HUES48 (cell line): ENCODE data around the gene LRRC8A.

Experiments used
- H3K27ac ChIP-seq: one replicate; pipeline ENCODE4 v1.7.0; 2013; ENCODE audit warnings: low read depth, low read length, inconsistent platforms
- H3K27me3 ChIP-seq: 2 replicates; pipeline ENCODE4 v1.6.1; 2013; ENCODE audit warnings: mild to moderate bottlenecking, low read length; ENCODE audit not compliant: control insufficient read depth, insufficient read depth
- H3K36me3 ChIP-seq: 2 replicates; pipeline ENCODE4 v1.6.1; 2013; ENCODE audit warnings: low read length; ENCODE audit not compliant: control insufficient read depth, insufficient read depth
- H3K4me1 ChIP-seq: 2 replicates; pipeline ENCODE4 v1.6.1; 2013; ENCODE audit warnings: mild to moderate bottlenecking, low read length; ENCODE audit not compliant: control insufficient read depth, insufficient read depth
- H3K4me3 ChIP-seq: 2 replicates; pipeline ENCODE4 v1.5.1; 2013; ENCODE audit warnings: mild to moderate bottlenecking, low read depth, low read length
- H3K9ac ChIP-seq: 2 replicates; pipeline ENCODE4 v1.6.1; 2013; ENCODE audit warnings: mild to moderate bottlenecking, low read depth, low read length, moderate library complexity
- H3K9me3 ChIP-seq: 2 replicates; pipeline ENCODE4 v1.6.1; 2013; ENCODE audit warnings: low read length; ENCODE audit not compliant: control insufficient read depth, insufficient read depth

Gene LRRC8A

DNA sequence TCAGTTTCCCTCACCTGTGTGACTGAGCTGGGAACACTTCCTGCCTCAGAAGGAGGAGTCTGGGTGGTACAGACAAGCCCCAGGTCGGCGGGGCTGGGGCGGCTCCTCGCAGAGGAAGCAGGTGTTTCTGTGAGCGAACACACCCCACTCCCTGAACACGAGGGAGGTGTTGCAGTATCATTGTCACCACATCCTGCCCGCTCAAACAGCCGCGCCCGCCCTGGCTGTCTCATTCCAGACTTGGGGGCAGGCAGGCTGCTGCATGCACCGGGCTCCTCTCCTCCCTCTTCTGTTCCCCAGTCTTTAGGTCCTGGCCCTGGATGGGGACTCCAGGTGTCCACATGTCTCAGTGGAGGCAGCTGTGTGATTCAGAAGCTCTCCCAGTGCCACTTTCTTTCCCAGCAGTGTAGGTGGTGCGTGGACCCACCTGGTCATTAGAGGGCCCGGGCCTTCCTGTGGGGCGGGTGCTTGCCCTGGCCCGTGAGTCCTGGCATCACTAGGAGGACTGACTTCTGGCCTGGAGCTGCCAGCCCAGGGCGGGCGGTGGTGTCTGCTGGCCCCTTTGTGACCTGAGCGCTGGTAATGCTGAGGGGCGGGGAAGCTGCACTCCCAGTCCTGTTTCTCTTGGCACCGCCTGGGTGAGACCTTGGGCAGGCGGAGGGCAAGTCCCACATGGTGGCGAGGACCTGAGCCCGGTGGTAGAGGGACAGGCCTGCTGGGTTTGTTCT is 20.6 kb downstream of the LRRC8A start:
- H3K9me3 ChIP-seq: no peaks in the 10 kb centered on the region
- H3K9ac ChIP-seq: no peak overlapping the region
- no peaks in the 10 kb centered on the region for H3K4me1 ChIP-seq
- no peak overlapping the region for H3K4me3 ChIP-seq
- no peaks in the 10 kb centered on the region for H3K27me3 ChIP-seq
- H3K27ac ChIP-seq: no peak overlapping the region
- H3K36me3 ChIP-seq: peaks cover 42% of the 10 kb centered on the region

- Histone ChIP-seq H3K27ac (no peak overlapping the region), H3K4me1 (no peaks in the 10 kb centered on the region), H3K36me3 (peaks cover 43% of the 10 kb centered on the region), H3K27me3 (no peaks in the 10 kb centered on the region), H3K9ac (no peak overlapping the region), H3K4me3 (no peak overlapping the region), H3K9me3 (no peaks in the 10 kb centered on the region)
Observed at GRCh38 chr9:128903079-128903461, 21.1 kb downstream of the LRRC8A start.

DNA sequence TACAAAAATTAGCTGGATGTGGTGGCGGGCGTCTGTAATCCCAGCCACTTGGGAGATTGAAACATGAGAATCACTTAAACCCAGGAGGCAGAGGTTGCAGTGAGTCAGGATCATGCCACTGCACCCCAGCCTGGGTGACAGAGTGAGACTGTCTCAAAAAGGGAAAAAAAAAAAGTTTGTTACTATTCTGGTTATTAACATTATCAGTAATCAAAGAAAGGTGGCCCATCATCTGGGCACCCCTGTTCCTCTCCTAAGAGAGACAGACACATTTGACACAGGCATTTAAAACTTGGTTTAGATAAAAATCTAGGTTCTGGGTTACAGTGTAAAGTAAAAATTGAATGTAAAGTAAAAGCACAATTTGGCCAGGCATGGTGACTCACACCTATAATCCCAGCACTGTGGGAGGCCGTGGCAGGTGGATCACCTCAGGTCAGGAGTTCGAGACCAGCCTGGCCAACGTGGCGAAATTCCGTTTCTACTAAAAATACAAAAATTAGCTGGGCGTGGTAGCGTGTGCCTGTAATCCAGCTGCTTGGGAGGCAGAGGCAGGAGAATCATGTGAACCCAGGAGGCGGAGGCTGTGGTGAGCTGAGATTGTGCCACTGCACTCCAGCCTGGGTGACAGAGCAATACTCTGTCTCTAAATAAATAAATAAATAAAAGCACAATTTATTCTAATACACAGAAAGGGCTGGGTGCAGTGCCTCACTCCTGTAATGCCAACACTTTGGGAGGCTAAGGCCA is 22.1 kb downstream of the LRRC8A start:
- Histone ChIP-seq H3K4me1 (no peaks in the 10 kb centered on the region), H3K27ac (no peak overlapping the region), H3K9me3 (no peaks in the 10 kb centered on the region), H3K9ac (no peak overlapping the region), H3K36me3 (peaks cover 44% of the 10 kb centered on the region), H3K27me3 (no peaks in the 10 kb centered on the region), H3K4me3 (no peak overlapping the region)

- Histone ChIP-seq H3K36me3 (peaks cover 55% of the 10 kb centered on the region), H3K4me3 (no peak overlapping the region), H3K4me1 (peaks cover under 1% of the 10 kb centered on the region), H3K9me3 (no peaks in the 10 kb centered on the region), H3K27ac (no peak overlapping the region), H3K27me3 (no peaks in the 10 kb centered on the region), H3K9ac (no peak overlapping the region)
Observed at GRCh38 chr9:128905964-128906363, 24.0 kb downstream of the LRRC8A start.

DNA sequence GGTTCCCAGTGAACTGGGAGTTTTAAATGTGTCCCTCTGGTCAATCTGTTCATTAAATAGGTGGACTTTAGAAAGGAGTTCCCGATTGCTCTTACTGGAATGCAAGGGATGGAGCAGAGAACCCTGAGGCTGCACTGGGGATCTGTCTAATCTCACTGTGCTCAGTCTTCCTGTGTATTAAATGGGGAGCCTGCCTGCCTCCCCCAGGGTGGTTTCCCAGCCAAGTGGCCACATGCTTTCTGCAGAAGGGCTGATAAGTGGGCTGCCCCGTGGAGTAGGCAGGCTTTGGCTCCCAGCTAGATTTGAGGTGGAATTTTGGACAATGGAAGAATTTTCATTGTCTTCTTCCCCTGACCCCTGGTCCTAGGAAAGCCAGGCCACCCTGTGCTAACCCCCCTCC is 24.8 kb downstream of the LRRC8A start:
- no peak overlapping the region for H3K4me3 ChIP-seq
- peaks cover 55% of the 10 kb centered on the region for H3K36me3 ChIP-seq
- H3K4me1 ChIP-seq: peaks cover 8% of the 10 kb centered on the region
- H3K27ac ChIP-seq: no peak overlapping the region
- no peaks in the 10 kb centered on the region for H3K9me3 ChIP-seq
- H3K27me3 ChIP-seq: no peaks in the 10 kb centered on the region
- no peak overlapping the region for H3K9ac ChIP-seq

DNA sequence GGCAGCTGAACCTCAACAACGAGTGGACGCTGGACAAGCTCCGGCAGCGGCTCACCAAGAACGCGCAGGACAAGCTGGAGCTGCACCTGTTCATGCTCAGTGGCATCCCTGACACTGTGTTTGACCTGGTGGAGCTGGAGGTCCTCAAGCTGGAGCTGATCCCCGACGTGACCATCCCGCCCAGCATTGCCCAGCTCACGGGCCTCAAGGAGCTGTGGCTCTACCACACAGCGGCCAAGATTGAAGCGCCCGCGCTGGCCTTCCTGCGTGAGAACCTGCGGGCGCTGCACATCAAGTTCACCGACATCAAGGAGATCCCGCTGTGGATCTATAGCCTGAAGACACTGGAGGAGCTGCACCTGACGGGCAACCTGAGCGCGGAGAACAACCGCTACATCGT is 26.4 kb downstream of the LRRC8A start:
- Histone ChIP-seq H3K4me1 (peaks cover 18% of the 10 kb centered on the region), H3K9me3 (no peaks in the 10 kb centered on the region), H3K27me3 (no peaks in the 10 kb centered on the region), H3K27ac (no peak overlapping the region), H3K9ac (no peak overlapping the region), H3K4me3 (no peak overlapping the region), H3K36me3 (peaks cover 49% of the 10 kb centered on the region)

- Histone ChIP-seq H3K4me3 (no peak overlapping the region), H3K27me3 (no peaks in the 10 kb centered on the region), H3K36me3 (peaks cover 55% of the 10 kb centered on the region), H3K9ac (no peak overlapping the region), H3K9me3 (no peaks in the 10 kb centered on the region), H3K4me1 (peaks cover 18% of the 10 kb centered on the region), H3K27ac (no peak overlapping the region)
Observed at GRCh38 chr9:128909859-128910258, 27.9 kb downstream of the LRRC8A start.

DNA sequence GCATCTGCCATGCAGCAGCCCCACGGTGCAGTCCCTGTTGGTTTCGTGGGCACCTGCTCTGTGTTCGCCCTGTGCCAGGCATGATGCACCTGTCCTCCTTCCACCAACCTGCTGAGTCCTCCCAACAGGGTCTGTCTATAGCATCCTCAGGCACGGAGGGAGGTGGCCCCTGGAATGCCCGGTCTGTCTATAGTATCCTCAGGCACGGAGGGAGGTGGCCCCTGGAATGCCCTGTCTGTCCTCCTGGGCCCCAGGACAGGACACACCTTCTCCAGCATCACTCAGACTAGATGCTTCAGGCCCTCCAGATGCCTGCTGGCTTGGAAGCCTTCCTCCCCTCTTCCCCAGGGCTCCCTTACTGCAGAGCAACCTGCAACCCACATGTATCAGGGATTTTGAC is 29.0 kb downstream of the LRRC8A start:
- Histone ChIP-seq H3K9ac (no peak overlapping the region), H3K27ac (peak overlapping the region; percentile 91), H3K36me3 (peaks cover 62% of the 10 kb centered on the region), H3K9me3 (no peaks in the 10 kb centered on the region), H3K4me1 (peaks cover 18% of the 10 kb centered on the region), H3K27me3 (no peaks in the 10 kb centered on the region), H3K4me3 (no peak overlapping the region)

- Histone ChIP-seq H3K36me3 (peaks cover 67% of the 10 kb centered on the region), H3K27ac (peak overlapping the region; percentile 91), H3K9me3 (no peaks in the 10 kb centered on the region), H3K9ac (peak overlapping the region; percentile 26; the same call in 1 of the 2 replicates), H3K4me1 (peaks cover 18% of the 10 kb centered on the region), H3K4me3 (no peak overlapping the region), H3K27me3 (no peaks in the 10 kb centered on the region)
Observed at GRCh38 chr9:128911529-128912035, 29.6 kb downstream of the LRRC8A start.

DNA sequence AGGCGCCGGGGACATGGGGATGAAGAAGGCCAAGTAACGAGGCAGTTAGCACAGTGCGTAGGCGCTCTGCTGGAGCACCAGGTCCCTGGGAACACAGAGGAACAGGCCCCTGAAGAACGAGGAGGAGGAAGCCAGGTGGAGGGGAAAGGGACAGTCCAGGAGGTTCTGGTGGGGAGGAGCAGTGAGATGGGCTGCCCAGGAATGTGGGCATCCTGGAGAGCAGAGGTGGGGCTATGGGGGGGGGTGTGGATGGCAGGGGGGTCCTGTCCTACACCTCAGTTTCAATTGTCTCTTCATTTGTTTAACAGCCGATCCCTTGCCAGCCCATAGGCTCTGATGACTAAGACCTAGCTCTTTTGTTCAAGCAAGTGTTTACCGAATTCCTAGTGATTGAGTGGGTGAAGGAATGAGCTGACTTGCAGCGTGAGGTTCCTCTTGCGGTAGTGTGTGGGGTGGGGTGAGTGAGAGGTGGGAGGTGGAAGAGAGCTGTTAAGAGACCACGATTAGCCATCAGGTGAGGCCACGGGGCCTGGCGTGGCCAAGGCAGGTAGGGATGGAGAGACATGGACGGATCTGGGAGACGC is 30.4 kb downstream of the LRRC8A start:
- Histone ChIP-seq H3K4me3 (no peak overlapping the region), H3K27me3 (no peaks in the 10 kb centered on the region), H3K27ac (peak overlapping the region; percentile 91), H3K36me3 (peaks cover 66% of the 10 kb centered on the region), H3K9me3 (no peaks in the 10 kb centered on the region), H3K4me1 (peaks cover 18% of the 10 kb centered on the region), H3K9ac (peak overlapping the region; percentile 26; the same call in 1 of the 2 replicates)
